Measurements from ENCODE around the gene IL1RAPL2.
"Not testable (repeated sequence)": the region's sequence is repeated elsewhere in the genome, so short reads cannot be mapped to it uniquely, and the experiment has no call there.

Gene IL1RAPL2

DNA sequence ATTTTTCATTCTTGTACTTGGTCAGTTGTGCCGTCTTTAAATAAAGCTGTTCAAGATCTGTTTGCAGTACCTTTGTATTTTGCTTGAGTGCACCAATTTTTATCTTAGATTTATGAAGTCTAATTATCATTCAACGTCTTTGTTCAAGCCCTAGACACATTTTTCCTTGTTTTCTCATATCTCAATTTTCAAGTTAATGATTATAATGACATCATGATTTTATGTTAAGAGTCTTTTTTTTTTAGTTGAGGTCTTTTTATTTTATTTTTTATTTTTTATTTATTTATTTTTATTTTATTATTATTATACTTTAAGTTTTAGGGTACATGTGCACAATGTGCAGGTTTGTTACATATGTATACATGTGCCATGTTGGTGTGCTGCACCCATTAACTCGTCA lies 463.0 kb downstream of the IL1RAPL2 start:
- not testable (repeated sequence) for DNase-seq (ENCODE audit: low read depth)

DNA sequence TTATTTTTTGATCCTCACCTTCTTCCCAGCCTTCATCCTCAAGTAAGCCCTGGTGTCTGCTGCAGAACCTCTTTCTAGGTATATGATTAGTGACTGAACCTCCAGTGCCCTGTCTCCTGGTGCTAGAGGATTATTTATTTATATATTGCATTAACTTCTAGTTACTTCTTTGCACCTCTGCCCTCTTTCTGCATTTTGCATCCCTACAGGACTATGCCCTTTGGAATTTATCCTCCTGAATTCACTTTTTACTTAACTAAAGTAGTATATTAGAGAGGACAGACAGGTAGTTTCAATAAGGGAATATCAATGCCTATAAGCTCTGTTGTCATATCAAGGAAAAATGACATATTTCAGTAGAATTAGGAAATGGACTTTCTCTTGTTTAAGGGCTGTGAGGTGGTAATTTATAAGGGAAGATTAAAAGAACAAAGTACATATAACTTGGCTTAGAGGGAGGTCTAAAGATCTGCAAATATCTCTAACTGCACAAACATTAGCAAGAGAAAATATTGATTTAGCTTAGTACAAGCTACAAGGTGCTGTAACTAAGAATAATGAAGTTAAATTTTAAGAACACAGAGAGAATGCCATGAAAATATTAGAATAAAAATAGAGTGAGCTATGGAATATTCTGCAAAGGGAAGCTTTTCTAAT lies 472.8 kb downstream of the IL1RAPL2 start:
- no peak for DNase-seq (ENCODE audit: low read depth)

DNA sequence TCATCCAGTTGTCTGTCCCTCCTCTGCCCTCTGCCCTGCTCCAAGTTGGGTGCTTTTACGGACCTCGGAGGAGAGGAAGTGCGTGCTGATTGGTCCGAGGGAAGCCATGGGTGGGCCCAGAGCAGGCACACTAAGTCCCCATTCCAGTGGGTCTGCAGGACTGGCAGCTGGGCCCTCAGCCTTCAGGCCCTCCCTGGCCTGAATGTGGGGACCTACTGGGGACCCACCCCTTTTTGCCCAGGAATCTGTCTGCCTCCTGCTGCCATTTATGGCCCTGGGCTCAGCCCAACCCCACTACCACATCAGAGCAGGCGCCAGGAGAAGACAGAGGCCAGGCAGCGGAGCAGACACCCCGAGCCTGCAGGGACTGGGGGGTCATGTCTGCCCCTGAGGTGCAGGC lies 484.9 kb downstream of the IL1RAPL2 start:
- DNase-seq (ENCODE audit: low read depth), result no peak

DNA sequence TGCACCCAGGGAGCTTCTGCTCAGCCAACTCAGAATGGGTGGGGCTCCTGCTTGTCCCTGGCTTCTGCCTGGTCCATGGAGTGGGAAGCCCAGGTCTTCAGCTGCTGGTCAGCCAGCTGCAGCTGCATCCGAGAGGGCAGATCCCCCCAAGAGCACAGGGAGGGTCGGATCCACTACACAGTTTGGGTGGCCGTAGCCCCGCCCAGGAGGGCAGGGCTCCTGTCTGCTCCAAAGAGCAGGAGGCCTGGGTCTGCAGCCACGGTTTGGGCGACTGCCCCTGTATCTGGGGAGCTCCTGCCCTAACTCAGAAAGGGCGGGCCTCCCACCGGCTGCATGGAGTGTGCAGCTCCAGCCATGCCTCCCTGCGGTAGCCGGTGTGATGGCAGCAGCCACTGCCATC lies 485.4 kb downstream of the IL1RAPL2 start:
- no peak for DNase-seq (ENCODE audit: low read depth)

DNA sequence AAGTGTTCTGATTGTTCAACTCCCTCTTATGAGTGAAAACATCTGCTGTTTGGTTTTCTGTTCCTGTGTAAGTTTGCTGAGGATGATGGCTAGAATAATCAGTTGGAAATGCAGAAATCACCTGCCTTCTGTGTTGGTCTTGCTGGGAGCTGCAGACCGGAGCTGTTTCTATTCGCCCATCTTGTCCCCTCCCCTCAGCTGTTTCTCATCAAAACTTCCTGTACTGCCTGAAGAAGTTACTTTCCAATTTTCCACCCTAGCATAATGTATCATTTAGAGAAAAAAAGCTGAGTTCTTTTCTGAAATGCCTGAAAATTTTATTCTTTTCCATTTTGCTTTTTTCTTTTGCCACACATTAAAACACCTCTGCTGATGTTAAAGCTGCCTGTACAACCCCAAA lies 486.9 kb downstream of the IL1RAPL2 start:
- no peak for DNase-seq (ENCODE audit: low read depth)

DNA sequence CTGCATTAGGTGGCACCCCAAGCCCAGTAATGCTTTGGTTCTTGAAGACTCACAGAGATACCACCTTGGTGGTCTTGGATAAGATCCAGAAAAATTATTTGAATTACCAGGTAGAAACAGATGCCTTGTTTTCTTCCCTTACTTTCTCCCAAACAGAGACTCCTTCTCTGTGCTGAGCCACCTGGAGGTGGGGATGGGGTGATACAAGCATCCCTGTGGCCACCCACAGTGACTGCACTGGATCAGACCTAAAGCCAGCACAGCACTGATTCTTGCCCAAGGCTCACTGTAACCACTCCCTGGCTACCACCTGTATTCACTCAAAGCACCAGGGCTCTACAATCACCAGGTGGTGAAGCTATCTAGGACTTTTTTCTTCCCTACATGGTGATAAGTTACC lies 497.7 kb downstream of the IL1RAPL2 start:
- no peak for DNase-seq (ENCODE audit: low read depth)

DNA sequence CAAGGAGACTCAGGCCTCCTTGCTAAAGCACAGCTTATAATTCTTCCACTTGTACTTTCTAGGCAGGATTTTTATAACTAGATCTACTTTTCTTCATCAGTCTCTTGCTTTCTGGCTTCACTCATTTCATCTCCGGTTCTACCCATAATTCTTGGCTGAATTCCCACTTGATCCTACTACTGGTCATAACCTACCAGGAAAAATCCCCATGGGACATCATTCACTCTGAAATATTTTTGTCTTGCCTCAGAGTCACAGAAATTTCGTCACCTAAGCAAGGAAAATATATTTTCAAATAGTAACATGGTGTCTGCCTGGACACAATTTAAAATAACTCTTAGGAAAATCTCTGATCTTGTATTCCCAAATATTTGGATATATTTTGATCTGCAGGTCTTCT lies 532.2 kb downstream of the IL1RAPL2 start:
- DNase-seq (ENCODE audit: low read depth), result no peak

DNA sequence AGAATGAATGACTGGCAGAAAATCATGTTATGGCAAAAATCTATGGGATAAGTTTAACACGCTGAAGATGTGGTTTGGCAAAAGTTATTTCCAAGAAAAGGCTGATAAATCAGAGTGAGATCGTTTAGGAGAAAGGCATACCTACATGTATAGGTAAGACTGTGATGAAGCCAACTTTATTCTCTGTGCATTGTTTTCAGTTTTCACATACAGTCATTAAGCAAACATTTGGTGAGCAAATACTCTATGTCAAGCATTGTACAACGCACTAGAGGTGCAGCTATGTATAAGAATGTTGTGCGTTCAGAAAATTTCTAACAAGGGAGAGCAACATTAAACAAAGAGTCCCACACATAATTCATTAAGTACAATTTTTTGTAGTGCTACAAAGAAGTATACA lies 532.8 kb downstream of the IL1RAPL2 start:
- DNase-seq (ENCODE audit: low read depth), result no peak

DNA sequence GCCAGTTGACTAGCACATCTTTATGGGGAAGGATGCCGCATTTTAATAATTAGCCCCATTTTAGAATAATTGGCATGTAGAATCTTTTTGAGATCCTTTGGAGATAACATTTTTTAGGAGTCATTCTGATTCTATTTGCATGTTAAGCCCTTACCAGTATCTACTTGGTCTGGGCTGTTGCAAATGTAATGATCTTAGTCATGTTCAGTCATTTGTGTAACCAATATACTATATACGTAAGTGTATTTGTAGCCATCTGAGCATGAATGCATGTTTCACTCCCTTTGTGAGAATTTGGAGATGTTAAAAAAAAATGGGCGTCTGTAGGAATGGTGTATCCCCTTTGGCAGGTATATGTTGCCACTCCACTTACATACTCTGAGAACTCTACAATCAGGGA lies 535.4 kb downstream of the IL1RAPL2 start:
- DNase-seq (ENCODE audit: low read depth), result no peak

DNA sequence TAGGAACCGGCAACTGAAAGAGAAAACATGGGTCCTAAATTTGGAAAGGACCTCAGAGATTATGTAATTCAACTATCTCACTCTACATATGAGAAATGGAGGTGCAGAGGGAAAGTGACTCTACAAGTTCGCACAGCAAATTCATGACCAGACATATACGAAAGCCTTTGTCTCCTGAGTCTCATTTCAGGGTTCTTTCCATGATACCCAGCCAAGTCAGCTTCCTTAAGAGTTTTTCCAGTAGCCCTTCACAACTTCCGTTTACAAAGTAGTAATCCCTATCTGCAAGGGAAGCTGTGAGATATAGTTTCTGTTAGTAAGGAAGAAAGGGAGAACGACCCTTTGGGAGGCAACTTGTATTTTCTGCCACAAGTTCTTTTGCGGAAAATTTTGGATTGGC lies 543.9 kb downstream of the IL1RAPL2 start:
- no peak for DNase-seq (ENCODE audit: low read depth)

DNA sequence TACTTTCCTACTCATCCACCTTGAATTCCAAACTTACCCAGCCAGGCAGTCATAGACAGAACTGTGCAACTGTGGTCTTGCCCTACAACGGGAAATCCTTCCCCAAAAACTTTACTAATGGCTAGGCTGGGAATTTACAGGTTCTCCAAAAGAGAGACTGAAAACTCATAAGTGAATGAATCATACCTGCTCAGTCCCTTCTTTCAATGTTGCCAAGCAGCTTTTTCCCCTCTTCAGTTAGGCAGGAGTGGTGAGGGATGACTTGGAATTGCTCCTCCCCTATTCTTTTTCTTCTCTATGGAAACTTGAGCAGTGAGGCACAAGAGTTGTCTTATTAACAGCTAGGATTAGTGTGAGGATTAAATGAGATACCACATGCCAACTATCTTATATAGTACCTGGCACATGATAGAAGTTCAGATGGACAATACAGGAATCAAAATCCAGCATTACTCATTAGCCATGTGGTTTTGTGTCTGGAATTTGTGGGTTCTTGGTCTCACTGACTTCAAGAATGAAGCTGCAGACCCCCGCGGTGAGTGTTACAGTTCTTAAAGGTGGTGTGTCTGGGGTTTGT lies 548.6 kb downstream of the IL1RAPL2 start:
- no peak for DNase-seq (ENCODE audit: low read depth)

DNA sequence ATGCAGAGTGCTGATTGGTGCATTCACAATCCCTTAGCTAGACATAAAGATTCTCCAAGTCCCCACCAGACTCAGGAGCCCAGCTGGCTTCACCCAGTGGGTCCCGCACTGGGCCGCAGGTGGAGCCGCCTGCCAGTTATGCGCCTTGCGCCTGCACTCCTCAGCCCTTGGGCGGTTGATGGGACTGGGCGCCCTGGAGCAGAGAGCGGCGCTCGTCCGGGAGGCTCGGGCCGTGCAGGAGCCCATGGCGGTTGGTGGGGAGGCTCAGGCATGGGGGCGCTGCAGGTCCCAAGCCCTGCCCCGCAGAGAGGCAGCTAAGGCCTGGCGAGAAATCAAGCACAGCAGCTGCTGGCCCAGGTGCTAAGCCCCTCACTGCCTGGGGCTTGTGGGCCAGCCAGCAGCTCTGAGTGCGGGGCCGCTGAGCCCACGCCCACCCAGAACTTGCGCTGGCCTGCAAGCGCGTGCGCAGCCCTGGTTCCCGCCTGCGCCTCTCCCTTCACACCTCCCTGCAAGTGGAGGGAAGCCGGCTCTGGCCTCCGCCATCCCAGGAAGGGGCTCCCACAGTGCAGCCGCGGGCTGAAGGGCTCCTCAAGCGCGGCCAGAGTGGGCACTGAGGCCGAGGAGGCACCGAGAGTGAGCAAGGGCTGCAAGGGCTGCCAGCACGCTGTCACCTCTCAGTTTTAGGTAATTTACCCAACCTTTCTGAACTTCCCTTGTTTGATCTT lies 549.8 kb downstream of the IL1RAPL2 start:
- DNase-seq (ENCODE audit: low read depth), result not testable (repeated sequence)

DNA sequence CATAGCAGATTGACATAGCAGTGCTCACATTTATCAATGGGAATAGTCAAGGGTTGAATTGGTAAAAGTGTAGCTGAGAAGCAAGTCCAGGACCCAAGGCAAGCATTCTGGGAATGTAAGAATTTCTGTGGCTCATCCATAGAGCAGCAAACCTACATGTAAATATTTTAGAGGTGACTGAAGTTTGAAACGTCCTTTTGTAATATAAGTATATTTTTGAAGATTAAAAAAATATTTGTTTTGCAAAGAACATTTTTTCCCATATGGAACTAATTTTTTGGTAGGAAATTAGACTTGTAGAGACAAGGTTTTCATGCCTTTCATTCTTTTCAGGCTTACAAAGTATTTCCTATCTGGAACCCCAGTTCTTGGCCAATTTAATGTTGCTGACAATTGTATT lies 550.5 kb downstream of the IL1RAPL2 start:
- DNase-seq (ENCODE audit: low read depth), result no peak

DNA sequence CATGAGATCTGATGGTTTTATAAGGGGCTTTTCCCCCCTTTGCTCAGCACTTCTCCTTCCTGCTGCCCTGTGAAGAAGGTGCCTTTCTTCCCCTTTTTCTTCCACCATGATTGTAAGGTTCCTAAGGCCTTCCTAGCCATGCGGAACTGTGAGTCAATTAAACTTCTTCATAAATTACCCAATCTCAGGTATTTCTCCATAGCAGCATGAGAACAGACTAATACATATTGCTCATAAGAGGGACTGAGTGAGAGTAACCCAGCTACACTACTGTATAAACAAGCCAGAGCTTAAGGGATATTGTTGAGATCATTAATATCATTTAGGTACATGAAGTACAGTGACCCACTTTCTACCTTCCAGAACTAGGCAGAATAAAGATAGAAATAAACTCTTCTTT lies 551.6 kb downstream of the IL1RAPL2 start:
- DNase-seq (ENCODE audit: low read depth), result no peak

DNA sequence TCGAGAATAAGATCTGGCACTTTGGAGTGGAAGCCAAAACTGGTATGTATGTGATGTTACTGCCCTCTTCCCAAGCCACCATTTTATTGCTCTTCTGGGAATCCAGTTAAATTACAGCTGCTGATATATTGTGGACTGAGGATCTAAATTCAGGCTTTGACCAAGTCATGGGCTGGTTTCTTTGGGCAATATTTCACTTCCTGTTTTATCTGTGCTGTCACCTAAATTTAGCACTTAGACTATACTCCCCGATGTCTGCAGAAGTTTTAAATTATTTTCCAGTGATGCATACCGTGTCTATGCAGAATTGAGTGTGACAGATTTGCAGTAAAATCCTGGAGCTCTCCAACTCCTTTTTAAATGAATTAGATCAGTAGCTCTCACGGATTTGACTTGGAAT lies 554.5 kb downstream of the IL1RAPL2 start:
- DNase-seq (ENCODE audit: low read depth), result no peak

DNA sequence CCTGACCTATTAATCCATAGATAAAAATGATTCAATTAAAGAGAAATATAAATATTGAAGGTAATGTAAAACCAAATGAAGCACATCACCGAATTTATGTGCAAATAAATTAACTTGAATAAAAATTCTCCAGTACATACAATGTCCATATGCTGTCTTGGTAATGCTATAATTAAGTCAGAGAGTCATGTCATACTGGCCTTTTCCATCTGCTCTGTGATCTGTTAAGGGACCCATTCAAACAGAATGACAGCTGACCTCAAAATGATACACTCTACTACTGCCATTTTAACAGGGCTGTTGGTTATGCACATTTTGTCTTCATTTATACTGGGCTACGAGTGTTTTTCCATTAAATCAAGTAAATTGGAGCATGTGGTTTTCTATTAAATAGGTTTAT lies 555.2 kb downstream of the IL1RAPL2 start:
- DNase-seq (ENCODE audit: low read depth), result no peak

DNA sequence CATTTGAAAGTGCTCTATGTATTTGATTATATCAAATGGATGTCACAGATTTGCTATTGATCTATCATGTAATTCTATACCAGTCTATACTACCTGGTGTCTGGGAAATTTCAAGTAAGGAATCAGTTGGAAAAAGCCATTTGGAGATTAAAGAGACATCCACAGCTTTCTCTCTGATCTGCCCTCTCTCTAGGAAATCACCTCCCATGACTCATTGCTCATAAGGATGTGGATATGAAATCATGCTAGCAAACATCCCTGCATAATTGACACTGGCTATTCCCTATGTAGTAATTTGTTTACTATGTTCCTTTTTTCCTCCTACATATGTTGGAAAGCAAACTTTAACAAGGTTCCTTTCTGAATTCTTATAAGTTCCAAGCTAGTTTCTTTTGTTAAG lies 560.2 kb downstream of the IL1RAPL2 start:
- no peak for DNase-seq (ENCODE audit: low read depth)

DNA sequence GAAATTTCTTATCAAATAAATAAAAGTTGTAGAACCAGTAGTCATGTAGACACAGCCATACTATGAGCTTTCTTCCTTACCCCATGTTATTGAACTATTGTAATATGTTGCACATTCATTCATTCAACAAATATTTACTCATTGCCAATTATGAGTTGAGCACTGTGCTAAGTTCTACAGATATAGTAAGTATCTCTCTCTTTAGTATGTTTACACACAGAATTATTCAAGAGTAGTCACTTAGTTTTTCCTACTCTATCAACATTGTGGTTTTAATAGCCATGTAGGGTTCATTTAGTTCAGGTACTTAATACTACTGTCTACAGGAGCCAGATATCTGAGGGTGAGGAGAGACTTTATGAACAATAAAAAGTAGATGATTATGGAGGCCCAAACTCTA lies 568.3 kb downstream of the IL1RAPL2 start:
- DNase-seq (ENCODE audit: low read depth), result no peak

DNA sequence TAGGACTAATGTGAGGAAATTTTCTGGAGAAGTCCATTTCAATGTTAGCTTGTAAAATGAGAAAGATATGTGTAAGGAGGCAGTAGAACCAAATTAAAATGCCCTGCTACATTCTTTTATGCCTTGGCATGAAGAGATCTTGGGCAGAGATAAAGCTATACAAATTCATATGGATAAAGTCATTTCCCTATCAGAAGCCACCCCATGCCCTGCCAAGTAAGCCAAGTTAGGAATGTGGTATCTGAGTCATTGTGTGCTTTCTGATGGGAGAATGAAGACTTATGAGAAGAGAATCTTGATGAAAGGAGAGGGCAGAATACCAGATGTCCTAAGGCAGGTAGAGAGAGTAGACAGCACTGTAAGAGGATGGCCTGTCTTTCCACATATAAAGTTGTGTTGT lies 570.8 kb downstream of the IL1RAPL2 start:
- DNase-seq (ENCODE audit: low read depth), result no peak

DNA sequence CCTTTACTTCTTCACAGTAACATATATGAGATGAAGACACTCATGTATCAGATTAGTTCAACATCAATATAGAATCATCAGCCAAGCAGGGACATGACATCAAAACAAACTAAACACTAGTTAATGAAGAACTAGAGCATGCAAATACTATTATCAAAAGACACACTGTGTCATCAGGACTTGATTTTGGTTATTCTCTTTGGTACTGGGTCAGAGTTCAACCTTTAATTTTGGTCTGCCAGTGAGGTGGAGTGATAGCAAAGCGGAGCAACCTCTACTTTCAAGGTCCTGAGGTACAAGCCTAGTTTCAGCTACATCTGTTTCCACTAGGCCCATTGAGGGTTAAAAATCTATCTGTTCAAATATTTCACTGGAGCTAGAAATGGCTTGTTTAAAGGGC lies 584.0 kb downstream of the IL1RAPL2 start:
- DNase-seq (ENCODE audit: low read depth), result no peak

DNA sequence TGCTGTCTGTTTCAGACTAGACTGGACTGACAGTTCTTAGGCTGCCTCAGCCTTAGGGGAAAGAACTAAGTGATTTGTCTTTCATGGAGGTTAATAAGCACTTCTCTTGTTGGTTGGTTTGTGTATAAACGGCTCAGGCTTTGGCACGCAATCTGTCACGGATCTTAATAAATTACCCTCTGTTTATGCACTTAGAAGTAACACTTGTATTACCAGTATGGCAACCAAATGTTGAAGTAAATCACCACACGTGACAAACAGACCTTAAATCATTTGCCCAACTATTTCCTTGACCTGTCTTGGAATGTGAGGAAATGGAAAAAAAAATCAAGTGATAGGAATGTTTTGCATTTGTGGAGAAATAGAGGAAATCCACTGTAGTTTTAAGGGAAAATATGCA lies 584.6 kb downstream of the IL1RAPL2 start:
- DNase-seq (ENCODE audit: low read depth), result no peak

DNA sequence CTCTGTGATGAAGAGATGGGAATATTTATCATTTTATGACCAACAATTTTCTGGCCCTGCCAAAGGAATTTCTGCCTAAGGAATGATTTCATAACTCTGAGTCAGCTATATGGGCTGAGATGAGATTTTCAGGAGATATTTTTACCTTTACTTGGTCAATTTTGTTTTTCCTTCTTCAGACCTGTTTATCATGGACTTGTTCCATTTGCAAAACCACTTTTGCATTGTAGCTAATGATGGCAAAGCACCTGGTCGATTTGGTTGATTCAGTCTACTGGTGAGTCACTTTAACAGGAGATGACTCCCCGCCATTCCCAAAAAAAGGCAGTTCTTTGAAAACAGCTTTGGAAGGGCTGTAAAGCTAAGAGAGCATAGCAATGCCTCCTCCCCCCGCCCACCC lies 601.2 kb downstream of the IL1RAPL2 start:
- DNase-seq (ENCODE audit: low read depth), result no peak

DNA sequence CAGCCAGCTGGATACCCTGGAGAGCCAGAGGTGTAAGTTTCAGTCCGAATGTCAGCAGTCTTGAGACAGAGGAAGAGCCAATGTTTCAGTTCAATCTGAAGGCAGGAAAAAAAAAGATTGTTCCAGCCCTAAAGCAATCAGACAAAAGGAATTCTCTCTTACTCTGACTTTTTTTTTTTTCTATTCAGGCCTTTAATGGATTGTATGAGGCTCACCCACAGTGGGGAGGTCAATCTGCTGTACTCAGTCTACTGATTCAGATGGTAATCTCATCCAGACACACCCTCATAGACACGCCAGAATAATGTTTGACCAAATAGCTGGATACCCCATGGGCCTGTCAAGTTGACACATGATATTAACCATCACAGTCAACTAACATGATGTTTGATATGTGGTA lies 602.6 kb downstream of the IL1RAPL2 start:
- DNase-seq (ENCODE audit: low read depth), result no peak

DNA sequence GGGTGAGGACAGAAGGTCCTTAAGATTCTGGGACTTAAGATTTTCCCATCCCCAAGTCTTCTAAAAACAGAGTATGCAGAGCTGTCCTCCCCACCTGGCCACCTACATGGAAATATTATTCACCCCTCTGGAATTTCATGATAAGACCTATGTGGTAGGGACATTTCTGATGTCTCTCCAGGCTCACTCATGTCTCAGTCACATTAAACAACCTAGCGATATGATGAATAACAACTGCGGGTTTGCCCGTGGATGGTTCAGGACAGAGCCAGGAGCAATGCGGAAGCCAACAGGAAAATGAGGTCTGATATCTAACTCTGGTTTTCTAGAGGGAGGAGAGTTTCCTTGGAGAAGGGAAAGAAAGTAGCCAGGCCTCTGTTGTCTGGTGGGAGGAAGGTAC lies 607.1 kb downstream of the IL1RAPL2 start:
- no peak for DNase-seq (ENCODE audit: low read depth)
